Stimulated activated CD4-positive, alpha-beta T cell treated with anti-CD3 and anti-CD28 coated beads, Interleukin-4, amount 100 ng/mL, for 1 hour (primary cell): ENCODE results near the gene TMED8.
"Not testable (repeated sequence)": the region's sequence is repeated elsewhere in the genome, so short reads cannot be mapped to it uniquely, and the experiment has no call there.

ENCODE experiments used
- DNase-seq: peaks from one replicate; pipeline ENCODE4 v3.0.0-alpha.2; 2020

The TMED8 gene

GRCh38 chr14:77376771-77377501 lies at the start of gene TMED8, which contains the start of gene SAMD15:
TMED8 (minus strand) TSS chr14:77377094; CDS start chr14:77377053, 41 bp downstream.
SAMD15 (plus strand) TSS chr14:77377379; CDS start chr14:77377419, 40 bp downstream.
- DNase-seq, result peak; percentile 87

- no peak for DNase-seq
These were observed 49.5 kb upstream of the TMED8 start for GRCh38 chr14:77426396-77426795.

GRCh38 chr14:77424862-77425261 lies 48.0 kb upstream of the TMED8 start:
- no peak for DNase-seq

- DNase-seq, result no peak
These were observed 46.5 kb upstream of the TMED8 start, which contains the start of gene NOXRED1 for GRCh38 chr14:77423423-77423822. NOXRED1 (minus strand) TSS chr14:77423523; CDS start chr14:77422889, 634 bp downstream.

- DNase-seq, result no peak
These were observed 44.3 kb upstream of the TMED8 start for GRCh38 chr14:77421201-77421600.

- DNase-seq, result no peak
These were observed 39.9 kb upstream of the TMED8 start for GRCh38 chr14:77416836-77417235.

GRCh38 chr14:77416098-77416497 lies 39.2 kb upstream of the TMED8 start:
- DNase-seq, result not testable (repeated sequence)

- DNase-seq, result not testable (repeated sequence)
These were observed 38.6 kb upstream of the TMED8 start for GRCh38 chr14:77415403-77416030.

- no peak for DNase-seq
These were observed 32.2 kb upstream of the TMED8 start for GRCh38 chr14:77409131-77409533.

GRCh38 chr14:77407158-77407557 lies 30.3 kb upstream of the TMED8 start:
- DNase-seq, result no peak

- no peak for DNase-seq
These were observed 29.8 kb upstream of the TMED8 start for GRCh38 chr14:77406718-77407117.

- no peak for DNase-seq
These were observed 29.2 kb upstream of the TMED8 start for GRCh38 chr14:77406086-77406485.

- DNase-seq, result no peak
These were observed 26.9 kb upstream of the TMED8 start for GRCh38 chr14:77403768-77404167.

GRCh38 chr14:77400216-77400615 lies 23.3 kb upstream of the TMED8 start:
- DNase-seq, result no peak

- DNase-seq, result no peak
These were observed 13.3 kb upstream of the TMED8 start for GRCh38 chr14:77390188-77390587.

GRCh38 chr14:77378701-77379100 lies 1.8 kb upstream of the TMED8 start:
- DNase-seq, result no peak

GRCh38 chr14:77377502-77377844 lies 579 bp upstream of the TMED8 start:
- no peak for DNase-seq

- peak; percentile 43 for DNase-seq
These were observed 722 bp downstream of the TMED8 start for GRCh38 chr14:77375973-77376770.

GRCh38 chr14:77375164-77375950 lies 1.5 kb downstream of the TMED8 start:
- no peak for DNase-seq

GRCh38 chr14:77372304-77372841 lies 4.5 kb downstream of the TMED8 start:
- no peak for DNase-seq

GRCh38 chr14:77369285-77369684 lies 7.6 kb downstream of the TMED8 start:
- DNase-seq, result no peak

- no peak for DNase-seq
These were observed 12.7 kb downstream of the TMED8 start for GRCh38 chr14:77364146-77364545.
